A549 (cell line): ENCODE results near the gene PCYT1A.

ENCODE experiments used
- CBX8 ChIP-seq: fragments of 200-600 bp; sonication (generic); IDR thresholded peaks from 2 replicates; pipeline ENCODE4 v1.6.1; 2016
- CEBPB ChIP-seq, 2 experiments: fragments of >200 bp in 1 of 2; sonication (Bioruptor Twin) in 1 of 2; formaldehyde crosslinking in 1 of 2; IDR thresholded peaks; 2 replicates each; pipeline ENCODE4 v1.6.1; 2012 to 2016
- EHF ChIP-seq: fragments of 250-450 bp; sonication (Bioruptor Pico); IDR thresholded peaks from 2 replicates; pipeline ENCODE4 v1.5.0; 2020; ENCODE audit warnings: mild to moderate bottlenecking
- PHF8 ChIP-seq: fragments of 200-600 bp; sonication (generic); IDR thresholded peaks from 2 replicates; pipeline ENCODE4 v1.6.1; 2016; ENCODE audit warnings: low read depth, mild to moderate bottlenecking, antibody characterized with exemption, moderate library complexity, borderline replicate concordance
- POLR2A ChIP-seq: IDR thresholded peaks from 2 replicates; pipeline ENCODE4 v1.6.1; 2012; ENCODE audit warnings: mild to moderate bottlenecking, low read length
- POLR2AphosphoS2 ChIP-seq: conservative IDR thresholded peaks from 2 replicates; pipeline ENCODE4 v1.6.1; 2012; ENCODE audit warnings: low read length, improper control_type of control experiment, inconsistent platforms
- RAD21 ChIP-seq, 2 experiments: fragments of >200 bp in 1 of 2; sonication (Bioruptor Twin) in 1 of 2; formaldehyde crosslinking in 1 of 2; IDR thresholded peaks in 1 of 2; conservative IDR thresholded peaks in 1 of 2; 2 replicates in 1 of 2; 3 replicates in 1 of 2; pipeline ENCODE4 v1.6.1; 2012 to 2018; ENCODE audit warnings: inconsistent platforms in 1 of 2
- ZSCAN20 ChIP-seq: fragments of 250-450 bp; sonication (Bioruptor Pico); IDR thresholded peaks from 2 replicates; pipeline ENCODE4 v1.8.0; 2022; ENCODE audit warnings: mild to moderate bottlenecking, moderate library complexity
- TF ChIP-seq, protein P1 (sequence below): fragments of >200 bp; sonication (Bioruptor Twin); formaldehyde crosslinking; IDR thresholded peaks from 3 replicates; pipeline ENCODE4 v1.5.1; 2016
- TF ChIP-seq, protein P2 (sequence below): fragments of 200-600 bp; sonication (generic); IDR thresholded peaks from 2 replicates; pipeline ENCODE4 v1.6.1; 2016; ENCODE audit warnings: antibody characterized with exemption, mild to moderate bottlenecking, moderate library complexity
- TF ChIP-seq, protein P3 (sequence below): IDR thresholded peaks from 2 replicates; pipeline ENCODE4 v1.6.1; 2012

DNA sequence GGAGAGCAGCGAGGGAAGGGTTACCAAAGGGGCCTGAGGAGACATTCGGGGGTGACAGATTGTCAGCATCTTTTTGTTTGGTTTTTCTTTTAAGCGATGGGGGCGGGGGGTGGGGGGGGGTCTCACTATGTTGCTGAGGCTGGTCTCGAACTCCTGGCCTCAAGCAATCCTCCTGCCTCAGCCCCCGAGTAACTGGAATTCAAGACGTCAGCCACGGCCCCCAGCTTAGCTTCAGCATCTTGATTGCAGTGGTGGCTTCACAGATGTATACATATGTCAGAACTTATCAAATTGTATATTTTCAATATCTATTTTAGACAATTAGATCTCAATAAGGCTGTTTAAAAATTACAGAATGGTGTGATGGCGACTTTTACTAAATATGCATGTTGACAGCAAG is 107.2 kb downstream of the PCYT1A start:
- TF ChIP-seq CEBPB (IDR thresholded peaks at IDR 0.05) (no peak), CBX8 (no peak), POLR2A (no peak), ZSCAN20 (CRISPR knock-in tag) (no peak), POLR2AphosphoS2 (no peak), EHF (no peak), RAD21 (conservative IDR thresholded peaks at IDR 0.05 in 1 of 2, IDR thresholded peaks at IDR 0.05 in 1 of 2) (no peak), PHF8 (no peak)
- TF ChIP-seq, protein P1, sequence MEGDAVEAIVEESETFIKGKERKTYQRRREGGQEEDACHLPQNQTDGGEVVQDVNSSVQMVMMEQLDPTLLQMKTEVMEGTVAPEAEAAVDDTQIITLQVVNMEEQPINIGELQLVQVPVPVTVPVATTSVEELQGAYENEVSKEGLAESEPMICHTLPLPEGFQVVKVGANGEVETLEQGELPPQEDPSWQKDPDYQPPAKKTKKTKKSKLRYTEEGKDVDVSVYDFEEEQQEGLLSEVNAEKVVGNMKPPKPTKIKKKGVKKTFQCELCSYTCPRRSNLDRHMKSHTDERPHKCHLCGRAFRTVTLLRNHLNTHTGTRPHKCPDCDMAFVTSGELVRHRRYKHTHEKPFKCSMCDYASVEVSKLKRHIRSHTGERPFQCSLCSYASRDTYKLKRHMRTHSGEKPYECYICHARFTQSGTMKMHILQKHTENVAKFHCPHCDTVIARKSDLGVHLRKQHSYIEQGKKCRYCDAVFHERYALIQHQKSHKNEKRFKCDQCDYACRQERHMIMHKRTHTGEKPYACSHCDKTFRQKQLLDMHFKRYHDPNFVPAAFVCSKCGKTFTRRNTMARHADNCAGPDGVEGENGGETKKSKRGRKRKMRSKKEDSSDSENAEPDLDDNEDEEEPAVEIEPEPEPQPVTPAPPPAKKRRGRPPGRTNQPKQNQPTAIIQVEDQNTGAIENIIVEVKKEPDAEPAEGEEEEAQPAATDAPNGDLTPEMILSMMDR: no peak
- TF ChIP-seq, protein P2, sequence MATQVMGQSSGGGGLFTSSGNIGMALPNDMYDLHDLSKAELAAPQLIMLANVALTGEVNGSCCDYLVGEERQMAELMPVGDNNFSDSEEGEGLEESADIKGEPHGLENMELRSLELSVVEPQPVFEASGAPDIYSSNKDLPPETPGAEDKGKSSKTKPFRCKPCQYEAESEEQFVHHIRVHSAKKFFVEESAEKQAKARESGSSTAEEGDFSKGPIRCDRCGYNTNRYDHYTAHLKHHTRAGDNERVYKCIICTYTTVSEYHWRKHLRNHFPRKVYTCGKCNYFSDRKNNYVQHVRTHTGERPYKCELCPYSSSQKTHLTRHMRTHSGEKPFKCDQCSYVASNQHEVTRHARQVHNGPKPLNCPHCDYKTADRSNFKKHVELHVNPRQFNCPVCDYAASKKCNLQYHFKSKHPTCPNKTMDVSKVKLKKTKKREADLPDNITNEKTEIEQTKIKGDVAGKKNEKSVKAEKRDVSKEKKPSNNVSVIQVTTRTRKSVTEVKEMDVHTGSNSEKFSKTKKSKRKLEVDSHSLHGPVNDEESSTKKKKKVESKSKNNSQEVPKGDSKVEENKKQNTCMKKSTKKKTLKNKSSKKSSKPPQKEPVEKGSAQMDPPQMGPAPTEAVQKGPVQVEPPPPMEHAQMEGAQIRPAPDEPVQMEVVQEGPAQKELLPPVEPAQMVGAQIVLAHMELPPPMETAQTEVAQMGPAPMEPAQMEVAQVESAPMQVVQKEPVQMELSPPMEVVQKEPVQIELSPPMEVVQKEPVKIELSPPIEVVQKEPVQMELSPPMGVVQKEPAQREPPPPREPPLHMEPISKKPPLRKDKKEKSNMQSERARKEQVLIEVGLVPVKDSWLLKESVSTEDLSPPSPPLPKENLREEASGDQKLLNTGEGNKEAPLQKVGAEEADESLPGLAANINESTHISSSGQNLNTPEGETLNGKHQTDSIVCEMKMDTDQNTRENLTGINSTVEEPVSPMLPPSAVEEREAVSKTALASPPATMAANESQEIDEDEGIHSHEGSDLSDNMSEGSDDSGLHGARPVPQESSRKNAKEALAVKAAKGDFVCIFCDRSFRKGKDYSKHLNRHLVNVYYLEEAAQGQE: no peak
- TF ChIP-seq, protein P3, sequence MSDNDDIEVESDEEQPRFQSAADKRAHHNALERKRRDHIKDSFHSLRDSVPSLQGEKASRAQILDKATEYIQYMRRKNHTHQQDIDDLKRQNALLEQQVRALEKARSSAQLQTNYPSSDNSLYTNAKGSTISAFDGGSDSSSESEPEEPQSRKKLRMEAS: no peak
